Measurements from ENCODE around the gene SLC17A9. TPM values are rescaled to one million over a fixed set of nuclear protein-coding genes. Genes with fewer than 3 reads are reported as not detected.
A peak's percentile ranks its signal among the peaks of the same experiment; 100 is the strongest.

Gene SLC17A9
- total and polyA plus RNA-seq, 10 of the 15 experiments (the other 5 are each of a cell fraction or from before 2014, with no cell fraction given): 0.72 to 74.1 (median 29.4) TPM

GRCh38 chr20:63011798-63012197, 59.3 kb downstream of the SLC17A9 start:
- ChIA-PET CTCF (interaction anchor here (0.6 to 4.1 kb wide), 17 partner anchors 8 to 167 kb away, joined by 3 to 28 read pairs (median 4); no protein-coding TSS in a partner anchor), RAD21 (ENCODE audit: unreplicated experiment) (interaction anchor here (0.5 to 4.2 kb wide), 11 partner anchors 14 to 189 kb away, joined by 3 to 30 read pairs (median 4); partner anchors contain the start of gene GID8), SMC1A (ENCODE audit: uncharacterized antibody, unreplicated experiment) (interaction anchor here (0.7 to 3.2 kb wide), 12 partner anchors 9 to 169 kb away, joined by 3 to 17 read pairs (median 4); no protein-coding TSS in a partner anchor), POLR2A (interaction anchor here (1.0 to 3.0 kb wide), 6 partner anchors 11 to 93 kb away, joined by 3 to 37 read pairs (median 8); partner anchors contain the start of gene SLC17A9)
- in situ Hi-C loops (cut with MboI): loop anchor here (5.0 kb wide), 1 partner anchor 34 kb away; no protein-coding TSS in a partner anchor
- H3K4me1 ChIP-seq (ENCODE audit: control insufficient read depth, insufficient read depth, low read length): peaks cover 35% of the 10 kb centered on the region
- H3K9me3 ChIP-seq (replicated peaks; ENCODE audit: control insufficient read depth, insufficient read depth, low read length): peaks cover 3% of the 10 kb centered on the region
- peak; percentile 23 for ATAC-seq
- FAIRE-seq: peak; percentile 90
- H3K36me3 ChIP-seq (ENCODE audit: control insufficient read depth in 2 of 2, insufficient read depth in 2 of 2, low read length in 1 of 2): no peaks in the 10 kb centered on the region
- no peaks in the 10 kb centered on the region for H4K20me1 ChIP-seq (ENCODE audit: control insufficient read depth, insufficient read depth)
- intact Hi-C loops (cut with micrococcal nuclease; ENCODE audit: unreplicated experiment): loop anchor here (5.0 kb wide), 1 partner anchor 46 kb away; no protein-coding TSS in a partner anchor
- 4% methylated on average over 3 of the region's 3 CpGs for WGBS (ENCODE audit: insufficient coverage, insufficient replicate concordance, low lambda C conversion rate, missing lambda C conversion rate)
- H3K27me3 ChIP-seq (replicated peaks in 1 of 2; ENCODE audit: control insufficient read depth in 2 of 2, insufficient read depth in 2 of 2, low read length in 1 of 2): peaks cover 3 to 4% of the 10 kb centered on the region in 2 experiments; a peak in 3 of 4 replicates
- TF ChIP-seq PBX3 (IDR thresholded peaks at IDR 0.05; ENCODE audit: insufficient replicate concordance, low read depth, low read length) (peak; percentile 77), EZH2 (IDR thresholded peaks at IDR 0.05; ENCODE audit: borderline replicate concordance, control insufficient read depth, low read depth, low read length) (no peak), NBN (IDR thresholded peaks at IDR 0.05) (no peak), E2F4 (IDR thresholded peaks at IDR 0.05; ENCODE audit: low read depth, low read length) (no peak), NR2C1 (IDR thresholded peaks at IDR 0.05) (no peak), E4F1 (IDR thresholded peaks at IDR 0.05; ENCODE audit: borderline replicate concordance, partially characterized antibody) (no peak), EP300 (IDR thresholded peaks at IDR 0.05; ENCODE audit: borderline replicate concordance in 1 of 2, control insufficient read depth in 1 of 2, low read depth in 2 of 2, low read length in 2 of 2) (no peak), BCL11A (IDR thresholded peaks at IDR 0.05; ENCODE audit: low read depth, low read length) (no peak), POLR2AphosphoS5 (IDR thresholded peaks at IDR 0.05; ENCODE audit: low read length) (peak; percentile 71), PKNOX1 (IDR thresholded peaks at IDR 0.05) (peak; percentile 92), ZZZ3 (IDR thresholded peaks at IDR 0.05; ENCODE audit: control insufficient read depth, insufficient read length, low read depth) (no peak), EED (IDR thresholded peaks at IDR 0.05; ENCODE audit: low read depth) (0 out of 2 replicates have a peak, but pooled peaks have one; percentile 17), SMAD1 (IDR thresholded peaks at IDR 0.05; ENCODE audit: low read depth, partially characterized antibody) (peak; percentile 63)
- peak overlapping the region; percentile 26; the same call in 1 of the 2 replicates for H3K4me3 ChIP-seq
- H3K27ac ChIP-seq (ENCODE audit: control insufficient read depth, insufficient read depth): peak overlapping the region; percentile 97
- peak overlapping the region; percentile 74; the same call in 1 of the 2 replicates for H3K4me2 ChIP-seq (ENCODE audit: control insufficient read depth, insufficient read depth)
- H2AFZ ChIP-seq (ENCODE audit: control insufficient read depth, low read depth, low read length): no peak overlapping the region
- peaks cover 53% of the 10 kb centered on the region for H3K79me2 ChIP-seq (ENCODE audit: control insufficient read depth, insufficient read depth, low read length)
- BruUV-seq (replicated peaks): no TSS peak
- H3K9ac ChIP-seq (ENCODE audit: control insufficient read depth, insufficient read depth, low read length): no peak overlapping the region; the same call in 1 of the 2 replicates
- DNase-seq (ENCODE audit: low read depth, low spot score): peak; percentile 55
